Putamen (tissue), 1 donor: ENCODE measurements around the gene NDUFAF8.
"Not testable (repeated sequence)": the region's sequence is repeated elsewhere in the genome, so short reads cannot be mapped to it uniquely, and the experiment has no call there.

Experiments used
- DNase-seq: peaks from one replicate; pipeline ENCODE4 v3.0.0-alpha.2; 2016; ENCODE audit warnings: low spot score

NDUFAF8 gene

GRCh38 chr17:81223762-81224130, 15.4 kb upstream of the NDUFAF8 start:
- DNase-seq = no peak

GRCh38 chr17:81227630-81228029, 11.5 kb upstream of the NDUFAF8 start:
- not testable (repeated sequence) for DNase-seq

- no peak for DNase-seq
Observed at GRCh38 chr17:81228420-81228819, 10.7 kb upstream of the NDUFAF8 start.

GRCh38 chr17:81228834-81229665, 10.1 kb upstream of the NDUFAF8 start:
- DNase-seq = no peak

- DNase-seq = no peak
Observed at GRCh38 chr17:81229666-81229920, 9.5 kb upstream of the NDUFAF8 start.

GRCh38 chr17:81230043-81230820, 8.9 kb upstream of the NDUFAF8 start:
- no peak for DNase-seq

- DNase-seq = no peak
Observed at GRCh38 chr17:81231121-81231645, 7.9 kb upstream of the NDUFAF8 start.

- DNase-seq = no peak
Observed at GRCh38 chr17:81231766-81232581, 7.1 kb upstream of the NDUFAF8 start.

GRCh38 chr17:81232616-81233241, 6.4 kb upstream of the NDUFAF8 start:
- DNase-seq = no peak

GRCh38 chr17:81233316-81233715, 5.8 kb upstream of the NDUFAF8 start:
- no peak for DNase-seq

- no peak for DNase-seq
Observed at GRCh38 chr17:81233811-81234505, 5.2 kb upstream of the NDUFAF8 start.

GRCh38 chr17:81234506-81234855, 4.6 kb upstream of the NDUFAF8 start:
- no peak for DNase-seq

- no peak for DNase-seq
Observed at GRCh38 chr17:81234940-81235821, 3.9 kb upstream of the NDUFAF8 start.

- no peak for DNase-seq
Observed at GRCh38 chr17:81235822-81236740, 3.0 kb upstream of the NDUFAF8 start.

- DNase-seq = no peak
Observed at GRCh38 chr17:81236784-81237183, 2.3 kb upstream of the NDUFAF8 start.

GRCh38 chr17:81237591-81238489, 1.3 kb upstream of the NDUFAF8 start:
- DNase-seq = no peak

GRCh38 chr17:81238490-81238814, 666 bp upstream of the NDUFAF8 start:
- no peak for DNase-seq
